ENCODE results near the gene SRCAP. TPM values are rescaled to one million over a fixed set of nuclear protein-coding genes. Genes with fewer than 3 reads are reported as not detected.
A peak's percentile ranks its signal among the peaks of the same experiment; 100 is the strongest.

SRCAP gene
- total RNA-seq, 2 experiments from 2014 or later, result 86.3 to 93.3 TPM

DNA sequence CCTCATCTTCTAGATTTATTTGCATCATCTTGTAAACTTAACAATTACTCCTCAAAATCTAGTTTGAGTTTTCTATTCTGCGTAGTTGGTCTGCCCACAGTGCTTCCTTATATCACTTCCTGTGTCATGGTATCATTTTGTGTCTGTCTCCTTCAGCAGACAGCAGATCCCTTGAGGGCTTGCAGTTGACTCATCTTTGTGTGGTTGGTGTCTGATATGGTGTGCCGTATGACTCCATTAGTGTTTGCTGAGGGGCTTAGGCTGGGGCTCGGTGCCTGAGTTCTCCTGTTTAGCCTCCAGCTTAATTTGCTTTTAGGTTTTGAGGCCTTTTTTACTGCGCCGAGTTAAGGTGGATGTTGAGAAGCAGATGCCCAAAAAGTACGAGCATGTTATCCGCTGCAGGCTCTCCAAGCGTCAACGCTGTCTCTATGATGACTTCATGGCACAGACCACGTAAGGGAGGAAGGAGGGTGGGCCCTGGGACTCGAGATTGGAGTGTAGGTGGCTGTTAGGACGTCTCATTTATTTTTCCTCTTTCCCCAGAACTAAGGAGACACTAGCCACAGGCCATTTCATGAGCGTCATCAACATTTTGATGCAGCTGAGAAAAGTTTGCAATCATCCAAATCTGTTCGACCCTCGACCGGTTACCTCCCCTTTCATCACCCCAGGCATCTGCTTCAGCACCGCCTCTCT lies 16.9 kb downstream of the SRCAP start:
- Mint-ChIP-seq H3K27ac (peak overlapping the region; percentile 95), H3K4me1 (peaks cover 40% of the 10 kb centered on the region)
- CTCF ChIA-PET, result interaction anchor here (1.0 to 1.5 kb wide), 2 partner anchors 19 to 129 kb away, joined by 3 read pairs; no protein-coding TSS in a partner anchor

DNA sequence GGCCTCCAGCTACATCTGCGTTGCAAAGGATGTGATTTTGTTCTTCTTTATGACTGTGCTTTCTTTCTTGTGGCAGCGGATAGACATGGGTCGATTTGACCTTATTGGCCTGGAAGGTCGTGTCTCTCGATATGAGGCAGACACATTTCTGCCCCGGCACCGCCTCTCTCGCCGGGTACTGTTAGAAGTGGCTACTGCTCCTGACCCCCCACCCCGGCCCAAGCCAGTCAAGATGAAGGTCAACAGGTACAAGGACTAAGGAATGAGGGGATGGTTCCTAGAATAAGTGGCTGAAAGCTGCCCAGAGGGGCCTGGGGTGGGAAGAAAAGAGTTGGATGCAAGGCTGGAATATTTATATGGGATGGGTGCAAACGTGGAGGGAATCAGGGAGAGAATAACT lies 21.1 kb downstream of the SRCAP start:
- Mint-ChIP-seq H3K36me3 (peaks cover 69% of the 10 kb centered on the region), H3K27ac (no peak overlapping the region), H3K4me1 (peaks cover 22% of the 10 kb centered on the region), H3K4me3 (no peak overlapping the region), H3K9me3 (ENCODE audit: low read depth) (no peaks in the 10 kb centered on the region), H3K27me3 (no peaks in the 10 kb centered on the region)
- no peak for ATAC-seq
- CTCF ChIA-PET, result interaction anchor here (0.8 kb wide), 1 partner anchor 124 kb away, joined by 3 read pairs; no protein-coding TSS in a partner anchor
- DNase-seq, result no peak

More for the DNA sequence above, 16.9 kb downstream of the SRCAP start:
- H3K4me3 Mint-ChIP-seq, result peak overlapping the region; percentile 53
- ATAC-seq, result peak; percentile 100
- no peaks in the 10 kb centered on the region for H3K9me3 Mint-ChIP-seq (ENCODE audit: low read depth)
- H3K27me3 Mint-ChIP-seq, result no peaks in the 10 kb centered on the region
- DNase-seq, result peak; percentile 78
- peaks cover 66% of the 10 kb centered on the region for H3K36me3 Mint-ChIP-seq

DNA sequence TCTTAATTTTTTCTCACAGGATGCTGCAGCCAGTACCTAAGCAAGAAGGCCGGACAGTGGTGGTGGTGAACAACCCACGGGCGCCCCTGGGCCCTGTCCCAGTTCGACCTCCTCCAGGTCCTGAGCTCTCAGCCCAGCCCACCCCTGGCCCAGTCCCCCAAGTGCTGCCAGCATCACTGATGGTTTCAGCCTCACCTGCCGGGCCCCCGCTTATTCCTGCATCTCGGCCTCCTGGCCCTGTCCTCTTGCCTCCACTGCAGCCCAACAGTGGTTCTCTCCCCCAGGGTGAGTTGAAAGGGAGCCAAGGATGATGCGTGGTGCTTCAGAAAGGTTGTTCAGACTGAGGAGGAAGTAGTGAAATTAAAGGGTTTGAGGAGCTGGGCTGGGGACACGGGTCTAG lies 21.7 kb downstream of the SRCAP start:
- no peaks in the 10 kb centered on the region for H3K9me3 Mint-ChIP-seq (ENCODE audit: low read depth)
- CTCF ChIA-PET, result no interaction called here
- H3K4me1 Mint-ChIP-seq, result peaks cover 18% of the 10 kb centered on the region
- DNase-seq, result no peak
- peaks cover 69% of the 10 kb centered on the region for H3K36me3 Mint-ChIP-seq
- H3K4me3 Mint-ChIP-seq, result no peak overlapping the region
- no peak overlapping the region for H3K27ac Mint-ChIP-seq
- H3K27me3 Mint-ChIP-seq, result no peaks in the 10 kb centered on the region
- ATAC-seq, result no peak

DNA sequence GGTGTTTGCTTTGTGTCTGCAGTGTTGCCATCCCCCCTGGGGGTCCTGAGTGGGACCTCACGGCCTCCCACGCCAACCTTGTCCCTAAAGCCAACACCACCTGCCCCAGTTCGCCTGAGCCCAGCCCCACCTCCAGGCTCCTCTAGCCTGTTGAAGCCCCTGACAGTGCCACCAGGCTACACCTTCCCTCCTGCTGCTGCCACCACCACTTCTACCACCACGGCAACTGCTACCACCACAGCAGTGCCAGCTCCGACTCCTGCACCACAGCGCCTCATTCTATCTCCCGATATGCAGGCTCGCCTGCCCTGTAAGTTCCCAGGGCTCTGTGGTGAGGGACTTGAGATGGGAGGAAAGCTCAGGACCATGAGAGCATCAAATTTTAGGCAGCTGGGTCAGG lies 22.2 kb downstream of the SRCAP start:
- no peaks in the 10 kb centered on the region for H3K27me3 Mint-ChIP-seq
- H3K36me3 Mint-ChIP-seq, result peaks cover 68% of the 10 kb centered on the region
- peaks cover 13% of the 10 kb centered on the region for H3K4me1 Mint-ChIP-seq
- no peak for DNase-seq
- CTCF ChIA-PET, result interaction anchor here (1.2 to 1.5 kb wide), 2 partner anchors 9 to 26 kb away, joined by 3 to 4 read pairs; no protein-coding TSS in a partner anchor
- ATAC-seq, result no peak
- H3K27ac Mint-ChIP-seq, result no peak overlapping the region
- no peaks in the 10 kb centered on the region for H3K9me3 Mint-ChIP-seq (ENCODE audit: low read depth)
- no peak overlapping the region for H3K4me3 Mint-ChIP-seq

DNA sequence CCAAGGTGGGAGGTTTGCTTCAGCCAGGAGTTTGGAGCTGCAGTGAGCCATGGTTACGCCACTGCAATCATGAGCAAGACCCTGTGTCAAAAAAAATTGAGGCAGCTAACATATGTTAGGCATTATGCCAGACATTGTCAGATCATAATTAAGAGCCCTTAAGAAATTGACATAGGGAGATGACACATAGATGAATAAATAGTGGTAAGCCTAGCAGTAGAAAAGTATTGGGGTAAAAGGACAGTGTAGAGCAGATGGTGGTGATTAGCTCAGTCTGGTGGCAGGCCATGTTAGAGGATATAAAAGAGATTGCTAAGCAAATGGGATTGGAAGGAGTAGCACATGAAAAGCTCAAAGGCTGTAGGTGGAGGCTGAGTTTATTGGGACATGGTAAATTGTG lies 22.6 kb downstream of the SRCAP start:
- H3K4me3 Mint-ChIP-seq, result no peak overlapping the region
- CTCF ChIA-PET, result interaction anchor here (1.2 to 1.5 kb wide), 2 partner anchors 9 to 26 kb away, joined by 3 to 4 read pairs; no protein-coding TSS in a partner anchor
- DNase-seq, result no peak

GRCh38 chr16:30722443-30722842 lies 23.5 kb downstream of the SRCAP start:
- peaks cover 2% of the 10 kb centered on the region for H3K4me1 Mint-ChIP-seq
- no peak overlapping the region for H3K27ac Mint-ChIP-seq
- CTCF ChIA-PET, result interaction anchor here (1.2 to 1.5 kb wide), 2 partner anchors 10 to 25 kb away, joined by 3 to 4 read pairs; no protein-coding TSS in a partner anchor
- H3K4me3 Mint-ChIP-seq, result no peak overlapping the region
- peaks cover 61% of the 10 kb centered on the region for H3K36me3 Mint-ChIP-seq
- H3K9me3 Mint-ChIP-seq (ENCODE audit: low read depth), result no peaks in the 10 kb centered on the region
- ATAC-seq, result no peak
- no peaks in the 10 kb centered on the region for H3K27me3 Mint-ChIP-seq
- no peak for DNase-seq

More for the DNA sequence above, 22.6 kb downstream of the SRCAP start:
- Mint-ChIP-seq H3K36me3 (peaks cover 65% of the 10 kb centered on the region), H3K27me3 (no peaks in the 10 kb centered on the region), H3K4me1 (peaks cover 9% of the 10 kb centered on the region), H3K9me3 (ENCODE audit: low read depth) (no peaks in the 10 kb centered on the region), H3K27ac (no peak overlapping the region)
- ATAC-seq, result no peak

DNA sequence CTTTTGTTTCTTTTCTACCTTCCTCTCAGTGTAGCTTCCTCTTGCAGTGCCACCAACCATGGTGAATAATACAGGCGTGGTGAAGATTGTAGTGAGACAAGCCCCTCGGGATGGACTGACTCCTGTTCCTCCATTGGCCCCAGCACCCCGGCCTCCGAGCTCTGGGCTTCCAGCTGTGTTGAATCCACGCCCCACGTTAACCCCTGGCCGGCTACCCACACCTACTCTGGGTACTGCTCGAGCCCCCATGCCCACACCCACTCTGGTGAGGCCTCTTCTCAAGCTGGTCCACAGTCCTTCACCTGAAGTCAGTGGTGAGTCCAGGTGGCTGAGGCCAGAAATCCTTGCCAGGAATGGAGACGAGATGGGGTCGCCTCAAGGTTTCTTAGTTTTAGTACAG lies 23.9 kb downstream of the SRCAP start:
- Mint-ChIP-seq H3K9me3 (ENCODE audit: low read depth) (no peaks in the 10 kb centered on the region), H3K4me1 (peaks cover 2% of the 10 kb centered on the region), H3K27me3 (no peaks in the 10 kb centered on the region), H3K4me3 (no peak overlapping the region), H3K36me3 (peaks cover 62% of the 10 kb centered on the region), H3K27ac (no peak overlapping the region)
- no peak for ATAC-seq
- DNase-seq, result no peak
- CTCF ChIA-PET, result no interaction called here

DNA sequence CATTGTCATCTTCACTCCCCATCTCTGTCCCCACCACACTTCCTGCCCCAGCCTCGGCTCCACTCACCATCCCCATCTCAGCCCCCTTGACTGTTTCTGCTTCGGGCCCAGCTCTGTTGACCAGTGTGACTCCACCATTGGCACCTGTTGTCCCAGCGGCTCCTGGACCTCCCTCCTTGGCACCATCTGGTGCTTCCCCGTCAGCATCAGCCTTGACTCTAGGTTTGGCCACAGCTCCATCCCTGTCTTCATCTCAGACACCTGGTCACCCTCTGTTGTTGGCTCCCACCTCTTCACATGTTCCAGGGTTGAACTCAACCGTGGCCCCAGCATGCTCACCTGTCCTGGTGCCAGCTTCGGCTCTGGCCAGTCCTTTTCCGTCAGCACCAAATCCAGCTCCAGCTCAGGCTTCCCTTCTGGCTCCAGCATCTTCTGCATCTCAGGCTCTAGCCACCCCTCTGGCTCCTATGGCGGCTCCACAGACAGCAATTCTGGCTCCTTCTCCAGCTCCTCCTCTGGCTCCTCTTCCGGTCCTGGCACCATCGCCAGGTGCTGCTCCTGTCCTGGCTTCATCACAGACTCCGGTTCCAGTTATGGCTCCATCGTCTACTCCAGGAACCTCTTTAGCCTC lies 24.9 kb downstream of the SRCAP start:
- Mint-ChIP-seq H3K27ac (no peak overlapping the region), H3K36me3 (peaks cover 67% of the 10 kb centered on the region), H3K4me1 (peaks cover 4% of the 10 kb centered on the region), H3K27me3 (no peaks in the 10 kb centered on the region), H3K4me3 (no peak overlapping the region), H3K9me3 (ENCODE audit: low read depth) (no peaks in the 10 kb centered on the region)
- DNase-seq (no peak), ATAC-seq (no peak)
- CTCF ChIA-PET, result interaction anchor here (0.6 kb wide), 1 partner anchor 125 kb away, joined by 3 read pairs; no protein-coding TSS in a partner anchor

GRCh38 chr16:30724641-30725417 lies 25.9 kb downstream of the SRCAP start:
- CTCF ChIA-PET, result no interaction called here
- no peak overlapping the region for H3K27ac Mint-ChIP-seq
- peaks cover 11% of the 10 kb centered on the region for H3K4me1 Mint-ChIP-seq
- H3K4me3 Mint-ChIP-seq, result no peak overlapping the region
- peaks cover 69% of the 10 kb centered on the region for H3K36me3 Mint-ChIP-seq
- ATAC-seq, result no peak
- H3K27me3 Mint-ChIP-seq, result no peaks in the 10 kb centered on the region
- no peaks in the 10 kb centered on the region for H3K9me3 Mint-ChIP-seq (ENCODE audit: low read depth)
- no peak for DNase-seq

DNA sequence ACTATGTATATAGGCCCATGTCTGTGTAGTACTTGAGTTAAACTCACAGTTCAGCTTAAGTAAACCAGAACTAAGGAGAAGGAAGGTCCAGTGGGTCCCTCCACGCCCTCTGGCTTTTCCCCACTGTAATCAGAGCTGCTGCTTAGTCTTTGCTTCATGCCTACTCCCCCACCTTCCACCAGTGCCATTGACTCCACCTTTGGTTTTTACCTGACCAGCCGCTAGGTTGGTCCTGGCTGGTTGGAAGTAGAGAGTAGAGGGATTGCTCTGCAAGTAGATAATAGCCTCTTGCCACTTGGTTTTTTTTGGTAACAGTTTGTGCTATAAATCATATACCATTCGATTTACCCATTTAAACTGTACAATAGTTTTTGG lies 26.4 kb downstream of the SRCAP start:
- Mint-ChIP-seq H3K27ac (no peak overlapping the region), H3K4me1 (peaks cover 17% of the 10 kb centered on the region), H3K4me3 (no peak overlapping the region), H3K9me3 (ENCODE audit: low read depth) (no peaks in the 10 kb centered on the region), H3K36me3 (peaks cover 68% of the 10 kb centered on the region), H3K27me3 (no peaks in the 10 kb centered on the region)
- ATAC-seq, result no peak
- CTCF ChIA-PET, result interaction anchor here (0.6 kb wide), 1 partner anchor 31 kb away, joined by 4 read pairs; no protein-coding TSS in a partner anchor
- DNase-seq, result no peak

DNA sequence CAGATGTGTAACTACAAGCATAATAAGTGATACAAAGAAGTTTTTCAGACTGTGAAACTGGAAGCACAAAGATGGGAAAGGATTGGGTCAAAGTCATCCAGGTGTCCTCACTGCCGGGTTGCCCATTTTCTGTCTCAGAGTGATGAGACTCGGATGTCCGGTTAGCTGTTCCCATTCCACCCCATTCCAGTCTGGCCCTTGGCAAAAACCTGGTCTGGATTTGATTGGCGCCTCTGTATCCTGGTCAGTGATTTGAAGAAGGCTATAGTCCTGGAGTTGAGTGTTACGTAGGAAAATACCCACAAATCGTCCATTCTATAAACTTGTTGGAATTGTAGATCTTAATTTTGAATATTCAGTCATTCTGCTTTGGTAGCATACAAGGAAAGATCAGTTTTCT lies 29.4 kb downstream of the SRCAP start:
- no peaks in the 10 kb centered on the region for H3K27me3 Mint-ChIP-seq
- H3K27ac Mint-ChIP-seq, result no peak overlapping the region
- H3K4me1 Mint-ChIP-seq, result peaks cover 20% of the 10 kb centered on the region
- CTCF ChIA-PET, result no interaction called here
- H3K9me3 Mint-ChIP-seq (ENCODE audit: low read depth), result no peaks in the 10 kb centered on the region
- no peak overlapping the region for H3K4me3 Mint-ChIP-seq
- DNase-seq (no peak), ATAC-seq (no peak)
- peaks cover 56% of the 10 kb centered on the region for H3K36me3 Mint-ChIP-seq

- H3K4me3 Mint-ChIP-seq, result no peak overlapping the region
- no peaks in the 10 kb centered on the region for H3K9me3 Mint-ChIP-seq (ENCODE audit: low read depth)
- H3K27ac Mint-ChIP-seq, result no peak overlapping the region
- CTCF ChIA-PET, result no interaction called here
- H3K4me1 Mint-ChIP-seq, result peaks cover 20% of the 10 kb centered on the region
- DNase-seq (no peak), ATAC-seq (no peak)
- H3K36me3 Mint-ChIP-seq, result peaks cover 54% of the 10 kb centered on the region
- no peaks in the 10 kb centered on the region for H3K27me3 Mint-ChIP-seq
These were observed 30.1 kb downstream of the SRCAP start for GRCh38 chr16:30728899-30729672.

- Mint-ChIP-seq H3K4me1 (peaks cover 20% of the 10 kb centered on the region), H3K9me3 (ENCODE audit: low read depth) (no peaks in the 10 kb centered on the region), H3K36me3 (peaks cover 51% of the 10 kb centered on the region), H3K27me3 (no peaks in the 10 kb centered on the region), H3K27ac (no peak overlapping the region), H3K4me3 (no peak overlapping the region)
- CTCF ChIA-PET, result no interaction called here
- ATAC-seq, result peak; percentile 67
- peak; percentile 50 for DNase-seq
These were observed 32.4 kb downstream of the SRCAP start for GRCh38 chr16:30731411-30731810.
